ENCODE data around the gene S100B. TPM values are rescaled to one million over a fixed set of nuclear protein-coding genes. Genes with fewer than 3 reads are reported as not detected.

Gene S100B
- total and polyA plus RNA-seq, 2 of the 8 experiments (the other 6 are each of a cell fraction or from before 2014, with no cell fraction given) = 0.36 to 0.69 TPM

GRCh38 chr21:46635324-46636180 lies 30.7 kb upstream of the S100B start, which contains the start of gene PRMT2 (continued):
- TF ChIP-seq BRCA1 (IDR thresholded peaks at IDR 0.05; ENCODE audit: low read depth, low read length) = no peak
- no peak for TF ChIP-seq SRF (IDR thresholded peaks at IDR 0.05; ENCODE audit: low read depth, low read length)

Data from H1 (cell line).